ENCODE data around the gene IGSF21.

IGSF21 gene

DNA sequence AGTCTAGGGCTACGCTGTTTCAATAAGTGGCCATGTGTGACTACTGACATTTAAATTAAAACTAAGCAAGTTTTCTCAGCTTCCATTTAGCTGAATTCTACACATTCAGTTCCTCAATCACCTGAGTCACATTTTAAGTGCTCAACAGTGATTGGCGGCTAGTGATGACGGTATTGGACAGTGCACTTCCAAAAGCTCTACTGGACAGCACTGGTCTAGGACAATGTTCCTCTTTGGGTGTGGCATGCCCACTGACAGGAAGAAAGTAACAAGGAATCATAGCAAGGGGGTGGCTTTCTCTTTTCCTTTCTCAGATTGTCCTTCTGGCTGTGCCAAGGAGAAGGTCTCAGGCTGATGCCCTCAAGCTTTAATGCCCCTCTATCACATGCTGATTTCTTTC, 11.7 kb downstream of the IGSF21 start:
- no peak for TF ChIP-seq GATA1 (IDR thresholded peaks at IDR 0.05; ENCODE audit: low read depth, low read length)
- no peak for TF ChIP-seq POLR2A (IDR thresholded peaks at IDR 0.05; ENCODE audit: low read length)
- DNase-seq: no peak

DNA sequence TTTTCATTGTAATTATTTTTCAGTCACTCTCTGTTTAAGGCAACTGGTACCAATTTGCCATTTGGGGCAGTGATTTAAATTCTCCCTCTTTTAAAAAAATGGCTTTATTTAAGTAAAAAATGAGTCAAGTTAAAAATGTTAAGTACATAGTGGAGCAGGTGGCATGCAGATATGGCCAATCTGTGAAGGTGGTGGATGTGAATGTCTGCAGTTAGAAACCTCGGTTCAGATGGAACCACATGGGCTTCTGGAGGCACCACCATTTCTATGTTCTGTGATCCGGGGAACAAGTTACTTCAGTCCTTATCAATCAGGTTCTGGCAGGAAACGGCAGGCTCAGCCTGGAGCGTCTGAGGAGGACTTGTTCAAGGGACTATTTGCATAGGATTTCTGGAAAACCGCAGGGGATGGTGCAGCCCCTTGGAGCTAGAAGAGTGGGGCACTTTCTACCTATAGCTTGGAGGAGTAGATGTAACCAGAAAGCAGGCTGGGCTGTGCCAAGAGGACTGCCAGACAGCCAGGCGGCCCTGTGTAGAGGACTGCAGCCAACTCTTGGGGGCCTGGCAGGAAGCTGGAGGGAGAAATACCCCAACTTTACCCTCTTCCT, 12.3 kb downstream of the IGSF21 start:
- DNase-seq: no peak
- TF ChIP-seq POLR2A (IDR thresholded peaks at IDR 0.05; ENCODE audit: low read length): no peak
- TF ChIP-seq GATA1 (IDR thresholded peaks at IDR 0.05; ENCODE audit: low read depth, low read length): no peak

DNA sequence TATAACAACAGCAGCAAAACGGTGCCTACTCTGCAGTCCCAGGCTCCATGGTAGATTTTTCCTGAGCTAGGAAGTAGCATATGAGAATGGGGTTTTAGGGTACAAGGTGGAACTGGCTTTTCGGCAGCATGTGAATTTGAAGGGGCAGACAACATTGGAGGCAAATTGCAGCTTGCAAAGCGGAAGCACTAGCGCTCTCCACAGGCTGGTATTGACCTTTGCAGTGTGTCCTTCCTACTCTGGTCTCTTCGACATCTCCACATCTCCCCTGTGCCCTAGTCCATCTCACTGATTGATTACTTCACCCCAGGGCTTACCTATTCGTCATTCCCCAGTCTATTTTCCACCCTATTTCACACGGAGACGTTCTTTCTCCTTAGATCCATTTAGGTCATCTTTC, 13.0 kb downstream of the IGSF21 start:
- TF ChIP-seq GATA1 (IDR thresholded peaks at IDR 0.05; ENCODE audit: low read depth, low read length) (no peak), POLR2A (IDR thresholded peaks at IDR 0.05; ENCODE audit: low read length) (no peak)
- DNase-seq: no peak

DNA sequence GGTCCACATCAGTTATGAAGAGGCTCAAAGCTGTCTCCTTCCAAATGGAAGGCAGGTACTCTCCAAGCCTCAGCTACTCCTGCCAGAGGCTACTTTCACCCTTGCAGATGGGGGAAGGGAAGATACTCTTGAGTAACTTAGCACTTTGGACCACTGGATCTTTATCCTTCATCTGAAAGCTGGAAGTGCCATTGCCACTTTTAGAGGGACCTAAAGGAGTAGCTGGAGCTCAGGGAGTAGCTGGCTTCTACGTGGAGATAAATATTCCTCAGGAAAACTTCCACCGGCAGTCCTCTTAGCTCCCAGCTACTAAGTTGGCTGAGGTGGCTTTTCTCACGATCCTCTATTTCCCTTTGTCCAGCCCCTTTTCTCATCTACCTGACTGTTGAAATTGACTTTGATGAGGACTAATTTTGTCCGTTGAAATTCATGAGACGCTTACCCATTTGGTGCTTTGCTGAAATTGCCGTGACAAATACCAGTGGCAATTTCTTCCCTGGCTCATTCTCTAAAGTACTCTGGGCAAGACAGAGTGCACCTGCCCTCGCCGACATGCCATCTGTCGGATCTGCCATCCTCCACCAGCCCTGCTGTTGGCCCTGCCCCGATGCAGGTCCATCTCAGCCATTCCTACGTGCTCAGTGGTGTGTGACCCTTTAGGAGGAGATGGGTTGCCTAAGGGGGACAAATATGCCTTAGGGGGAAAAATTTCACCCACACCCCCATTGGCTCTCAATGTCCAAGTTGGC, 13.6 kb downstream of the IGSF21 start:
- no peak for TF ChIP-seq POLR2A (IDR thresholded peaks at IDR 0.05; ENCODE audit: low read length)
- no peak for TF ChIP-seq GATA1 (IDR thresholded peaks at IDR 0.05; ENCODE audit: low read depth, low read length)
- no peak for DNase-seq

DNA sequence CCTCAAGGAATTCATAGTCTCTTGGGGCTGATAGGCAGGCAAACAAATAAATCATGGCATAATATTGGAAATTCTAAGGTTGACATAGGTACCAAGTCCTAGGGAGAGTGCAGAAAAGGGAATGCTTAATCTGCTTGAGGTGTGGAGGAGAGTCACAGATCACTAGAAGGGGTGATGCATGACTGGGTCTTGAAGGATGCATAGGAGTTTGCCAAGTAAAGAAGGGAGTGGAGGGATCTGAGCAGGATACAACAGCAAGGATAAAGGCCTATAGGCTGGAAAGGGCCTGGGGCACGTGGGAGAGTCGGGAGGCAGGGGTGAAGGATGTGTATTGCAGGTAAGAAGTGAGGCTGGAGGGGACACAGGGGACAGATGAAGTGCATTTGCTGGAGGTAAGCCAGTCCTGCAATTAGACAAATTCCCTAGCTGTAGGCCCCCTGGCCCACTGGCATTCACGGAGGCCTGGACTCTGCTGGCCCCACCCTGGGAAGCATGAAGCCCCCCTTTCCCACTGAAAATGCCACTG, 15.9 kb downstream of the IGSF21 start:
- TF ChIP-seq POLR2A (IDR thresholded peaks at IDR 0.05; ENCODE audit: low read length) (no peak), GATA1 (IDR thresholded peaks at IDR 0.05; ENCODE audit: low read depth, low read length) (no peak)
- DNase-seq: no peak

DNA sequence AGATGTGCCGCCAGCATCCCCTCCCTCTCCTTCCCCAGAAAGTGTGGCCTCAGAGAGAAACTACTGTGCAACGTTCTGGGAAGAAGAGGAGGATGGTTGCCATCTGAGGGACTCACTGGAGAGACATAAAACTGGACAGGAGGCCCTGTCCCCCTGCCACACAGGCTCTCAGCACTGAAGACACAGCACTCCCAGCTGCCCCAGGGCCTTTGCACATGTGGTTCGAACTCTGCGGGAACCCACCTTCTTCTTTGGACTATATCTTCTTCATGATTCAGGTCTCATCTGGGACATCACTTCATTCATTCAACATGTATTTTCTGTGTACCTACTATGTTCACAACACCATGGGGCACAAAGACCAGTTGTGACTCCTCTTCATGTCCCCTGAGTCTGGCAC, 17.4 kb downstream of the IGSF21 start:
- DNase-seq: no peak
- no peak for TF ChIP-seq POLR2A (IDR thresholded peaks at IDR 0.05; ENCODE audit: low read length)
- no peak for TF ChIP-seq GATA1 (IDR thresholded peaks at IDR 0.05; ENCODE audit: low read depth, low read length)

DNA sequence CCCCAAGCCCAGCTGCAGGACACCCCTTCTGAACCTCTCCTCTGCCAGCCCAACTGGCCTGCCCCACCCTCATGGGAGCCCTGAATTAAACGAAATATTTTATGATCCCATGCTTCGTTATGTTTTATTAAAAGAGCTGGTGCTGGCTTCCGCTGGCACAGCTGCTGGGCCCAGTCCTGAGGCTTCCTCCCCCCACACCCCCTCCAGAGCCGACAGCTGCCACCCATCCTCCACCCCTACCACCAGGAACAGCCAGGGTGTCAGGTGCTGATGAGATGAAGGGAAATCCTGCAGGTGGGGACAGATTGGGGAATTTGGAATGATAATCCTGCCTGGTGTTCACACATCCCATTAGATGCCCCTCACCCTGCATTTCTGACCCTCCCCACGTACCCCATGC, 19.0 kb downstream of the IGSF21 start:
- DNase-seq: no peak

DNA sequence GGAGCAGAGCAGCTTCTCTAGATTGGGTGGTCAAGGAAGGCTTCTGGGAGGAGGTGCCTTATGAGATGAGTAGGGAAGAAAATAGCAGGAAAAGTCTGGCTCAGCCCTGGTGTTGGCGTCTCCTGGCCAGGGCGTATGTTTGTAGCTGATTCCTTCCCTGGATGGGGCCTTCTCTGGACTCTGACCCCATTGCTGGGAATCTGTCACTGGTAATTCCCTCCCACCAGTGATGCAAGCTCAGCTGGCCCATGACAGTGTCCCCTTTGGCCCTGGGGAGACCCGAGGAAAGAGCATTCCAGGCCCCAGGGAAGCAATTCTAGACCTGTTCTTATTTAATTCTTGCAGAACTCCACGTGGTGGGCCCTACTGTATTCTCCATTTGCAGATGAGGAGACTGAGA, 20.7 kb downstream of the IGSF21 start:
- TF ChIP-seq GATA1 (IDR thresholded peaks at IDR 0.05; ENCODE audit: low read depth, low read length) (no peak), POLR2A (IDR thresholded peaks at IDR 0.05; ENCODE audit: low read length) (no peak)
- no peak for DNase-seq

More for the DNA sequence above, 19.0 kb downstream of the IGSF21 start:
- TF ChIP-seq POLR2A (IDR thresholded peaks at IDR 0.05; ENCODE audit: low read length) (no peak), GATA1 (IDR thresholded peaks at IDR 0.05; ENCODE audit: low read depth, low read length) (no peak)

DNA sequence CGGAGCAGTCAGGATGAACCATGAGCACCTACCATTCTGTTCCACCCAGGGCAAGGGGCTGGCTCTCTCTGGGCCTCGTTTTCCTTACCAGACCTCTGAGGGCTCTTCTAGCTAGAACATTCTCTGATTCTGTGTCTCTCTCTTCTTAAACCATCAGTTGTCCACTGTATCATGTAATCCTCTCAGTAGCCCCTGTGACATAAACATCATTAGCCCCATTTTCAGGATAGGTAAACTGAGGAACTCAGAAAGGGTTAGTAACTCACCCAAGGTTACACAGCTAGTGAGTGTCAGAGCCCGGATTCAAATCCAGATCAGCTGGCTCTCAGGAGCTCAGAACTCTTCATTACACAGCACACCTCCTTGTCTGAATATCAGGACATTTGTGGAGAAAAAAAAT, 22.8 kb downstream of the IGSF21 start:
- DNase-seq: no peak
- TF ChIP-seq POLR2A (IDR thresholded peaks at IDR 0.05; ENCODE audit: low read length): no peak
- no peak for TF ChIP-seq GATA1 (IDR thresholded peaks at IDR 0.05; ENCODE audit: low read depth, low read length)

DNA sequence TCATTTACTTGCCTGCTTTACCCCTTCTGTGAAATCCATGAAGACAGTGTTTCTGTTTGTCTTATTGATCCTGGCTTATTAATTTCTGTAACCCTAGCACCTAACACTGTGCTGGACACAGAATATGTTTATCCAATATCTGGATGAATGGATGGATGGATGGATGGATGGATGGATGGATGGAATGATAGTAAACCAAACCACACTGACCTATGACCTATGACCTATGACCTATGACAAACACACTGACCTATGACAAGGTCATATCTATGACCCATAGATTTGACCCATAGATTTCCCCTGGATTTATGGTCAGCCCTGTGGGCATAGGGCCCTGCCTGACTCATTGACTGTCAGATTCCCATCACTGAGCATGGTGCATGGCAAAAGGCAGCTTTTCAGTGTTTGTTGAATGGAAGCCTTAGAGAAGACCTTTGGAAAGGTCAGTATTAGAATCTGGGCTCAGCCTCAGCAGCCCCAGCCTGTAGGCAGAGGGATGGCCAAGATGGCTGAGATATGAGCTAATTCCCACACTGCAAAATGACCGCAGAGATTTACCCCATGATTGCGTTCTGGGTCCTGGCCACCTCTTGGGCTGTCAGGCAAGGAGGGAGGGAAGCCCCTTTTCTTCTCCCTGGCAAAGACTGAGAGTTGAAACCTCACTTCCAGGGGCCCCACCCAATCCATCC, 24.6 kb downstream of the IGSF21 start:
- TF ChIP-seq POLR2A (IDR thresholded peaks at IDR 0.05; ENCODE audit: low read length): no peak
- no peak for TF ChIP-seq GATA1 (IDR thresholded peaks at IDR 0.05; ENCODE audit: low read depth, low read length)
- no peak for DNase-seq

DNA sequence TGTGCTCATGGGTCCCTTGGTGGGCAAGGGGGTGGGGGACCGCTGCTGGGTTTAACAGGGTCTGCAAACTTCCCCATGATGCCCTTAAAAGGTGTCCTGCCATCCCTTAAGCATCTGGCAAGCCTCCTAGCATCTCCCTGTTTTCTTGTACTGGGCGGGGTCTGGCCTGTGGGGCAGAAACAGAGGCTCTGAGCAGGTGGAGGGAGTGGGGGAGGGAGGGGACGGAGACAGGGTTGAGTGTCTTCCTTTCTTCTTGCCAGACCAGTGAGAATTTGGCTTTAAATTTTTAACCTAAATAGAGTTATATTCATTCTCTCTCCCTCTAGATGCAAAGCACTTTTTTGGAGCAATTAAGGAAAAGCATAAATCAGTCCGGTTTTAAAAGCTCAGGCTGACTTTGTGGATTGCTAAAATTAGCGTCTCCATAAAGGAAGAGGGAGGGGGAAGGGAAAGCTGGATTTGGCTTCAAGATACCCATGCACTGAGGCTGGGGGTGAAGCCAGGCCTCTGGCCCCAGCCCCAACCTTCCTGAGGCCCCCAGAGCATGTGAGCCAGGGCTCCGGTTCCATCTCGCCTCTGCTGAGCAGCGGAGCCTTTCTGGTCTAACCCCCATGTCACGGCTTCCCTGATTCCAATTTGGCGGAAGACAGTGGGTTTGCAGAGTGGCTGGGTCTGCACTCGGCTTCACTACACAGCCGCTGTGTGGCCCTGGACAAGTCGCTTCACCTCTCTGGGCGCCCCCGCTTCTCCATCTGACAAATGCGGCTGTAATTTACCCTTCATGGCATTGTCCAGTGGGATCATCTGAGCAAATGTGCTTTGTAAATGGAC, 25.3 kb downstream of the IGSF21 start:
- TF ChIP-seq POLR2A (IDR thresholded peaks at IDR 0.05; ENCODE audit: low read length) (no peak), GATA1 (IDR thresholded peaks at IDR 0.05; ENCODE audit: low read depth, low read length) (no peak)
- no peak for DNase-seq

DNA sequence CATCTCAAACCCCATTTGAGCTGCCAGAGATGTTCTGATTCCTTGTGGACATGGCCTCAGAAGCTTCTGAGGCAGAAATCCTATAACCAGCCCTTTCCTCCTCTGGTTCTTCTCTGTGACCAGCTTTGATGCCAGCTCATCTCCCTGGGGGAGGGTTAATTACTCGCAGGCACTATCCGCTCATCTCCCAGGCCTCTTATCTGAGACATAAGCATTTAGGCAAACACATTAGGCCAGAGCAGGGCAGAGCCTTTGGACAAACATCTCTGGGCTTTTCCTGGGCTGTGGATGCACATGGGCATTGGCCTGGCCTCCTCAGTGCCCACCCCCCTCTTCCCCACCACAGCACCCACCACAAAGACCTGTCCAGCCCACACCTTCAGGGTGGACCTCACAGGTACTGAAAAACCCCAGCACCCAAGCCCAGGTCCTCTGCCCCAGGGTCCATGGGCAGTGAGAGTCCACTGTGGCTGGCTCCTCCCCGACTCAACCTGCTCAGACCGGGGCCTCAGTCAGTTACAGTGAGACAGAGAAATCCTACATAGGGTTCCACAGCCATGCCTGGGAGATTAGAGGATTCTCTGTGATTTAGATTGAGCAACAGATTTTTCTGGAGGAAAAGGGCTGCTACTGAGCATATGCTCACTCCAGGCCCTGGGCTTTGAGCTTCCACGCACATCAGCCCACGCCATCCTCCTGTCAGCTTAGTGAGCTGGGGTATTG, 26.9 kb downstream of the IGSF21 start:
- TF ChIP-seq POLR2A (IDR thresholded peaks at IDR 0.05; ENCODE audit: low read length) (no peak), GATA1 (IDR thresholded peaks at IDR 0.05; ENCODE audit: low read depth, low read length) (no peak)
- DNase-seq: no peak

DNA sequence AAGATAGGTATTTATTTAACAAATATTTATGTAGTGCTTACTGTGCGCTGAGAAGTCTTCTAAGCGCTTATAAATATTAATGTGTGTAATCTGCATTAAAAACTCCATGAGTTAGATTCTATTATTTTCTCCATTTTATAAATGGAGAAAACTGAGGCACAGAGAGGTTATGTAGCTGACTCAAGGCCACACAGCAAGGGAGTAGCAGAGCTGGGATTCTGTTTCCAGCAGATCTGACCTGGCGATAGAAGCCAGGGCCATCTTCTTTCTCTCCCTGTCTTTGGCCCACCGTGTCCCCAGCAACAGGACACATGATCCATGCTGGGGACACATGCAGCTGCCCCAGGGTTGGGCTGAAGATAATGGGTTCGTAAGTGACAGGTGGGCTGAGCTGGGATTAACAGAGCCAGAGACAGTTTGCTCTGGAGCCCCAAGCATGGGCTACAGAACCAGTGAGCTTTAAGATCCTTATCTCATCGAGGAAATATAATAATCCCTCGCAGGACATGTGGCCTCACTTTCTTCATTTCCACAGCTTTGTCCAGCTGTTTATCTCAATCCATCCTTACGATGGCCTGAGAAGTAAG, 30.3 kb downstream of the IGSF21 start:
- TF ChIP-seq POLR2A (IDR thresholded peaks at IDR 0.05; ENCODE audit: low read length) (no peak), GATA1 (IDR thresholded peaks at IDR 0.05; ENCODE audit: low read depth, low read length) (no peak)
- no peak for DNase-seq
